SK-N-MC (cell line): Measurements from ENCODE around the gene POLA1.

Source experiments
- EZH2 ChIP-seq: fragments of 200-600 bp; sonication (generic); IDR thresholded peaks from one replicate; pipeline ENCODE4 v1.6.1; 2017; ENCODE audit warnings: antibody characterized with exemption
- FOXP2 ChIP-seq: optimal IDR thresholded peaks from 2 replicates; pipeline ENCODE3; 2011; ENCODE audit warnings: mild to moderate bottlenecking, moderate library complexity; ENCODE audit not compliant: insufficient read depth; ENCODE audit errors: extremely low read length, control extremely low read depth
- POLR2AphosphoS5 ChIP-seq: IDR thresholded peaks from 2 replicates; pipeline ENCODE4 v1.6.1; 2012; ENCODE audit warnings: mild to moderate bottlenecking, low read depth, low read length, borderline replicate concordance

DNA sequence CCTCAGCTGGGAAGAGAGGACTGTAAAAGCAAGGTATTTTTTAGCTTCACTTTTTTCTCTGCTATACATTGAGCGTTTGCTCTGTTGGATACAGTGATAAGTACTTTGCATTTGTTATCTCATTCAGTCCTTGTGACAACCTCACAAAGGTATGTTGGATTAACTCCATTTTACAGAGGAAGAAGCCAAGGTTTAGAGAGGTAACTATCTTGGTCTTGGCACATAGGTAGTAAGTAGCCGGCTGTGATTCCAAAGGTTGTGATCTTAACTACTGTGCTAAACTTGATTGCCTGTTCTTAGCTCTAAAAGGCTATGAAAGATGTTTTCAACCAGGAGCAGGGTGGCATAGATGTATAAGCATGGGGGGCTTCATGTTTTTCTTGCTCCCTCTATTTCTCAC lies 134.4 kb downstream of the POLA1 start:
- TF ChIP-seq EZH2 (no peak), FOXP2 (no peak), POLR2AphosphoS5 (no peak)
